Fibroblast of mammary gland (primary cell): Measurements from ENCODE around the gene SMURF2.

Experiments
- DNase-seq: peaks from one replicate; pipeline ENCODE4 v3.0.0-alpha.2; 2010; ENCODE audit warnings: low read depth
- H3K4me3 ChIP-seq: 2 replicates; pipeline ENCODE4 v1.5.1; 2011; ENCODE audit warnings: low read depth, mild to moderate bottlenecking, low read length, moderate library complexity; ENCODE audit not compliant: control insufficient read depth
- CTCF ChIP-seq: conservative IDR thresholded peaks from 2 replicates; pipeline ENCODE4 v1.5.1; 2011; ENCODE audit warnings: low read depth, low read length, inconsistent platforms; ENCODE audit not compliant: control insufficient read depth, insufficient read depth

The SMURF2 gene

GRCh38 chr17:64504769-64505339, 157.3 kb downstream of the SMURF2 start:
- peak; percentile 54 for DNase-seq
- H3K4me3 ChIP-seq = peak overlapping the region; percentile 100
- TF ChIP-seq CTCF = no peak

GRCh38 chr17:64503821-64504768, 158.0 kb downstream of the SMURF2 start:
- no peak for DNase-seq

GRCh38 chr17:64503341-64503740, 158.8 kb downstream of the SMURF2 start:
- no peak for DNase-seq
- no peak overlapping the region for H3K4me3 ChIP-seq
- TF ChIP-seq CTCF = no peak

More at GRCh38 chr17:64503821-64504768, 158.0 kb downstream of the SMURF2 start:
- H3K4me3 ChIP-seq = peak overlapping the region; percentile 100
- TF ChIP-seq CTCF = no peak

GRCh38 chr17:64502809-64503208, 159.3 kb downstream of the SMURF2 start:
- H3K4me3 ChIP-seq = no peak overlapping the region
- no peak for TF ChIP-seq CTCF
- no peak for DNase-seq

GRCh38 chr17:64502021-64502420, 160.1 kb downstream of the SMURF2 start:
- no peak overlapping the region for H3K4me3 ChIP-seq
- DNase-seq = no peak
- TF ChIP-seq CTCF = no peak

GRCh38 chr17:64500862-64501765, 161.0 kb downstream of the SMURF2 start:
- TF ChIP-seq CTCF = no peak
- H3K4me3 ChIP-seq = no peak overlapping the region
- DNase-seq = no peak
